Neural cell (in vitro differentiated cells): ENCODE results near the gene CMTR2. TPM values are rescaled to one million over a fixed set of nuclear protein-coding genes. Genes with fewer than 3 reads are reported as not detected.

ENCODE experiments used
- H2AFZ ChIP-seq: fragments of 200-600, 300-800 bp; sonication (generic), shearing (Covaris generic); 2 replicates; pipeline ENCODE4 v1.6.0; 2014; ENCODE audit warnings: low read depth, mild to moderate bottlenecking, antibody characterized with exemption, low read length, moderate library complexity
- H3F3A ChIP-seq: fragments of 200-600 bp; shearing (Covaris generic); 2 replicates; pipeline ENCODE4 v1.6.1; 2016; ENCODE audit warnings: mild to moderate bottlenecking, moderate library complexity, mixed read lengths, antibody characterized with exemption, low read length; ENCODE audit not compliant: insufficient read depth, poor library complexity, severe bottlenecking
- H3K27ac ChIP-seq: fragments of 200-600, 300-800 bp; sonication (generic), shearing (Covaris generic); 2 replicates; pipeline ENCODE4 v1.5.1; 2014; ENCODE audit warnings: mild to moderate bottlenecking, low read length, moderate library complexity
- H3K27me3 ChIP-seq: fragments of 300-800, 200-600 bp; sonication (generic), shearing (Covaris generic); 2 replicates; pipeline ENCODE4 v1.6.0; 2014; ENCODE audit warnings: mild to moderate bottlenecking, low read depth, low read length, moderate library complexity; ENCODE audit not compliant: insufficient read depth
- H3K36me3 ChIP-seq: fragments of 300-800, 200-600 bp; sonication (generic), shearing (Covaris generic); 2 replicates; pipeline ENCODE4 v1.5.1; 2014; ENCODE audit warnings: mild to moderate bottlenecking, antibody characterized with exemption, low read length, moderate library complexity; ENCODE audit not compliant: insufficient read depth
- H3K4me2 ChIP-seq: fragments of 300-800, 200-600 bp; sonication (generic), shearing (Covaris generic); 2 replicates; pipeline ENCODE4 v1.6.0; 2014; ENCODE audit warnings: mild to moderate bottlenecking, low read length
- H3K4me3 ChIP-seq: fragments of 300-800, 200-600 bp; sonication (generic), shearing (Covaris generic); 2 replicates; pipeline ENCODE4 v1.5.1; 2014; ENCODE audit warnings: mild to moderate bottlenecking, low read length, moderate library complexity
- H3K79me2 ChIP-seq: fragments of 200-600 bp; shearing (Covaris generic); replicated peaks from 2 replicates; pipeline ENCODE4 v1.6.0; 2014; ENCODE audit warnings: mild to moderate bottlenecking, low read length, moderate library complexity; ENCODE audit not compliant: insufficient read depth
- H3K9ac ChIP-seq: fragments of 300-800, 200-600 bp; sonication (generic), shearing (Covaris generic); 2 replicates; pipeline ENCODE4 v1.6.1; 2016; ENCODE audit warnings: mild to moderate bottlenecking, low read length, mixed read lengths
- H3K9me2 ChIP-seq: fragments of 200-600 bp; shearing (Covaris generic); 2 replicates; pipeline ENCODE4 v1.6.1; 2016; ENCODE audit warnings: mild to moderate bottlenecking, low read length, mixed read lengths; ENCODE audit not compliant: insufficient read depth
- H3K9me3 ChIP-seq: fragments of 200-600, 300-800 bp; sonication (generic), shearing (Covaris generic); 2 replicates; pipeline ENCODE4 v1.6.1; 2016; ENCODE audit warnings: mild to moderate bottlenecking, mixed run types, low read length, moderate library complexity, mixed read lengths
- H4K20me1 ChIP-seq: fragments of 200-600 bp; shearing (Covaris generic); 2 replicates; pipeline ENCODE4 v1.6.1; 2016; ENCODE audit warnings: mild to moderate bottlenecking, mixed run types; ENCODE audit not compliant: insufficient read depth
- CTCF ChIP-seq: fragments of 450-650 bp; IDR thresholded peaks from 2 replicates; pipeline ENCODE4 v1.5.1; 2014; ENCODE audit warnings: antibody characterized with exemption, mild to moderate bottlenecking, moderate library complexity; ENCODE audit not compliant: poor library complexity, severe bottlenecking
- EP300 ChIP-seq: fragments of 450-650 bp; conservative IDR thresholded peaks from 2 replicates; pipeline ENCODE4 v1.6.1; 2014; ENCODE audit warnings: antibody characterized with exemption, mild to moderate bottlenecking, moderate library complexity; ENCODE audit not compliant: poor library complexity, severe bottlenecking
- EZH2 ChIP-seq: fragments of 200-600, 300-800 bp; shearing (Covaris generic), sonication (generic); IDR thresholded peaks from 2 replicates; pipeline ENCODE4 v1.6.1; 2014; ENCODE audit warnings: antibody characterized with exemption, low read length, borderline replicate concordance, mild to moderate bottlenecking; ENCODE audit not compliant: insufficient read depth, poor library complexity, severe bottlenecking
- MXI1 ChIP-seq: fragments of 450-650 bp; conservative IDR thresholded peaks from 2 replicates; pipeline ENCODE4 v1.6.1; 2014; ENCODE audit warnings: antibody characterized with exemption, mild to moderate bottlenecking; ENCODE audit not compliant: poor library complexity, severe bottlenecking
- POLR2AphosphoS5 ChIP-seq: IDR thresholded peaks from 2 replicates; pipeline ENCODE4 v1.6.1; 2012
- RAD21 ChIP-seq: fragments of 450-650 bp; conservative IDR thresholded peaks from 2 replicates; pipeline ENCODE4 v1.6.1; 2014; ENCODE audit warnings: antibody characterized with exemption, mild to moderate bottlenecking, moderate library complexity
- SMC3 ChIP-seq: fragments of 450-650 bp; conservative IDR thresholded peaks from 2 replicates; pipeline ENCODE4 v1.6.1; 2014; ENCODE audit warnings: antibody characterized with exemption, mild to moderate bottlenecking, moderate library complexity; ENCODE audit not compliant: poor library complexity
- TAF1 ChIP-seq: IDR thresholded peaks from 2 replicates; pipeline ENCODE4 v1.6.1; 2012; ENCODE audit warnings: low read depth
- polyA plus RNA-seq: library from polyadenylated mRNA; depleted of rRNA; stranded (reverse); fragments of >200 nt; gene quantifications from 2 replicates; pipeline ENCODE4 v1.2.3, GENCODE V29; 2014
- TF ChIP-seq, protein P1 (sequence below): IDR thresholded peaks from 2 replicates; pipeline ENCODE4 v1.6.1; 2012; ENCODE audit warnings: borderline replicate concordance

Gene CMTR2
- polyA plus RNA-seq, 1 donor from 2014 or later = 46.9 TPM

- Histone ChIP-seq H2AFZ (no peak overlapping the region), H3K79me2 (no peaks in the 10 kb centered on the region), H4K20me1 (no peaks in the 10 kb centered on the region), H3K27me3 (no peaks in the 10 kb centered on the region), H3F3A (no peaks in the 10 kb centered on the region), H3K27ac (no peak overlapping the region), H3K9me3 (no peaks in the 10 kb centered on the region), H3K4me2 (no peak overlapping the region), H3K9ac (no peak overlapping the region), H3K36me3 (no peaks in the 10 kb centered on the region), H3K9me2 (no peaks in the 10 kb centered on the region), H3K4me3 (no peak overlapping the region)
- TF ChIP-seq RAD21 = no peak
Observed at GRCh38 chr16:71303938-71304337, 14.7 kb upstream of the CMTR2 start.

GRCh38 chr16:71297341-71297634, 8.1 kb upstream of the CMTR2 start:
- TF ChIP-seq EP300 (no peak), POLR2AphosphoS5 (no peak), EZH2 (no peak), CTCF (no peak), MXI1 (no peak), RAD21 (no peak), SMC3 (no peak), TAF1 (no peak)
- TF ChIP-seq, protein P1, sequence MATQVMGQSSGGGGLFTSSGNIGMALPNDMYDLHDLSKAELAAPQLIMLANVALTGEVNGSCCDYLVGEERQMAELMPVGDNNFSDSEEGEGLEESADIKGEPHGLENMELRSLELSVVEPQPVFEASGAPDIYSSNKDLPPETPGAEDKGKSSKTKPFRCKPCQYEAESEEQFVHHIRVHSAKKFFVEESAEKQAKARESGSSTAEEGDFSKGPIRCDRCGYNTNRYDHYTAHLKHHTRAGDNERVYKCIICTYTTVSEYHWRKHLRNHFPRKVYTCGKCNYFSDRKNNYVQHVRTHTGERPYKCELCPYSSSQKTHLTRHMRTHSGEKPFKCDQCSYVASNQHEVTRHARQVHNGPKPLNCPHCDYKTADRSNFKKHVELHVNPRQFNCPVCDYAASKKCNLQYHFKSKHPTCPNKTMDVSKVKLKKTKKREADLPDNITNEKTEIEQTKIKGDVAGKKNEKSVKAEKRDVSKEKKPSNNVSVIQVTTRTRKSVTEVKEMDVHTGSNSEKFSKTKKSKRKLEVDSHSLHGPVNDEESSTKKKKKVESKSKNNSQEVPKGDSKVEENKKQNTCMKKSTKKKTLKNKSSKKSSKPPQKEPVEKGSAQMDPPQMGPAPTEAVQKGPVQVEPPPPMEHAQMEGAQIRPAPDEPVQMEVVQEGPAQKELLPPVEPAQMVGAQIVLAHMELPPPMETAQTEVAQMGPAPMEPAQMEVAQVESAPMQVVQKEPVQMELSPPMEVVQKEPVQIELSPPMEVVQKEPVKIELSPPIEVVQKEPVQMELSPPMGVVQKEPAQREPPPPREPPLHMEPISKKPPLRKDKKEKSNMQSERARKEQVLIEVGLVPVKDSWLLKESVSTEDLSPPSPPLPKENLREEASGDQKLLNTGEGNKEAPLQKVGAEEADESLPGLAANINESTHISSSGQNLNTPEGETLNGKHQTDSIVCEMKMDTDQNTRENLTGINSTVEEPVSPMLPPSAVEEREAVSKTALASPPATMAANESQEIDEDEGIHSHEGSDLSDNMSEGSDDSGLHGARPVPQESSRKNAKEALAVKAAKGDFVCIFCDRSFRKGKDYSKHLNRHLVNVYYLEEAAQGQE = no peak
- Histone ChIP-seq H3K4me3 (no peak overlapping the region), H3K79me2 (no peaks in the 10 kb centered on the region), H3K36me3 (no peaks in the 10 kb centered on the region), H2AFZ (no peak overlapping the region), H3K9ac (no peak overlapping the region), H3K27me3 (no peaks in the 10 kb centered on the region), H3K4me2 (no peak overlapping the region), H3F3A (no peaks in the 10 kb centered on the region), H4K20me1 (no peaks in the 10 kb centered on the region), H3K9me2 (no peaks in the 10 kb centered on the region), H3K27ac (no peak overlapping the region), H3K9me3 (no peaks in the 10 kb centered on the region)

DNA sequence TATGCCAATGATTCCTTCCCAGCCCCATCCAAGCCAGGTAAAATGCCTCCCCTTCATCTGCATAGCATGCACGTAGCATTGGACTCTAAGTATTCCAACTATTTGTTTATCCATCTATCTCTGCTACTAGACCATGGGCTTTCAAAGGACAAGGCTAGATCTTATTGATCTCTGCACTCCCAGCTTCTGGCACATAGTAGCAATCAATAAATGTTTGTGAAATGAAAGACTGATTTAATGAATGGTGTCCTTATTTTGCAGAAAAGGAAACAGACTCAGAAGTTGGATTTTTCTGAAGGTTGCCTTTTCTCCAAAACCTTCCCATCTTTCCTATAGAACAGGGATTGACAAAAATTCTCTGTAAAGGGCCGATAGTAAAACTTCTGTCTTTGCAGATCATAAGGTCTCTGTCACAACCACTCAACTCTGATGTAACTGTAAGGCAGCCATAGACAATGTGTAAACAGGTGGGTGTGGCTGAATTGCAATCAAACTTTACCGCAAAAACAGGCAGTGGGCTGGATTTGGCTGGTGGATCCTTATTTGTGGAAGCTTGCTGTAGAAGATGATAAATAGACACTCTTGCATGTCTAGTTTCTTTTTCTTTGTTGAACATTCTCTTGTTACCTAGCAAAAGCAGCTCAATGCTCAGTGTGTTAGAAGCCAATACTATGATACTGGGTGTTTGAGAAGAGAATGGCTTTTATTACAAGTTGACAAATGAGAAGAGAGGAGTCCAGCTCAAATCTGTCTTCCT, 7.6 kb upstream of the CMTR2 start:
- H3K36me3 ChIP-seq = no peaks in the 10 kb centered on the region
- H3K4me3 ChIP-seq = no peak overlapping the region
- no peak overlapping the region for H3K4me2 ChIP-seq

More for the DNA sequence above, 7.6 kb upstream of the CMTR2 start:
- TF ChIP-seq CTCF (no peak), POLR2AphosphoS5 (no peak), TAF1 (no peak), EP300 (no peak), SMC3 (no peak), EZH2 (no peak), MXI1 (no peak), RAD21 (no peak)
- TF ChIP-seq, protein P1 = no peak
- no peak overlapping the region for H3K27ac ChIP-seq
- H3K27me3 ChIP-seq = no peaks in the 10 kb centered on the region
- H3K9me2 ChIP-seq = no peaks in the 10 kb centered on the region
- H4K20me1 ChIP-seq = no peaks in the 10 kb centered on the region
- no peak overlapping the region for H2AFZ ChIP-seq
- H3K9ac ChIP-seq = no peak overlapping the region
- H3F3A ChIP-seq = no peaks in the 10 kb centered on the region
- no peaks in the 10 kb centered on the region for H3K9me3 ChIP-seq
- H3K79me2 ChIP-seq = no peaks in the 10 kb centered on the region
